NCI-H446 treated with DMSO at 0.1 percent for 48 hours (cell line): Measurements from ENCODE around the gene AGBL4.

ENCODE experiments used
- DNase-seq: peaks from one replicate; lab custom pipeline; 2025; lab: John Stamatoyannopoulos, UW

Gene AGBL4

DNA sequence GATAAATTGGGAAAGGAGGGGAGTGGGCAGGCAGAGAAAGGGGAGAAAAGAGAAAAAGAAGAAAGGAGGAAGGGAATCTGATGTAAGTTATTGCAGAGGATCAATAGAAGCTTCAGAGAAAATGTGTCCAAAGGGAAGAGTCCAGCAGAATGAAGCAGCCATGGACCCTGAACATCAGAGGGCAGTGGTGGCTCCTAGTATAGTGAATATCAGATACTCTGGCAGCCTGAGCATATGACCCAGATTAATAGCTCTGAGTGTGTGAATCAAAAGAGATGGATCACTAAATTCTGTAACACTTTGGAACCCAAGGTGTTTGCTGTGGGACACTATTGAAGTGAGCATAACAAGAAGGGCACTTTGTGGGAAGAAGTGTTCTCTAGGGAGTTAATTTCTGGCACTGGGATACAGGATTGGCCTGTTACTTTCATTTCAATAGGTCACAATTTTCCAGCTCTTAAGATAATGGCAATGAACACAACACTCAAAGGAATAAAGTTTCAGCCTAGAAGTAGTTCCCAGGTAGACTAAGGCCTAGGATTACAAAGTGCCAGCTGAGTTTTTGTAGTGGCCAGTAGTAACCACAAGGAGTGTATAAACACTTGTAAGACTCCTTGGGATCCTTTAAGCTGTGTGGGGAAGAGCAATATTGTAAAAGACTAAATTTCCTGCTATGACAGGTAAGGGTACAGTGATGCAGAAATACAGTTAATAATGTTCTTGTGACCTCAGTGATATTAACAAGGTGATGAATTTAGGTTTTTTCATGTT is 1082.6 kb downstream of the AGBL4 start:
- DNase-seq = no peak

DNA sequence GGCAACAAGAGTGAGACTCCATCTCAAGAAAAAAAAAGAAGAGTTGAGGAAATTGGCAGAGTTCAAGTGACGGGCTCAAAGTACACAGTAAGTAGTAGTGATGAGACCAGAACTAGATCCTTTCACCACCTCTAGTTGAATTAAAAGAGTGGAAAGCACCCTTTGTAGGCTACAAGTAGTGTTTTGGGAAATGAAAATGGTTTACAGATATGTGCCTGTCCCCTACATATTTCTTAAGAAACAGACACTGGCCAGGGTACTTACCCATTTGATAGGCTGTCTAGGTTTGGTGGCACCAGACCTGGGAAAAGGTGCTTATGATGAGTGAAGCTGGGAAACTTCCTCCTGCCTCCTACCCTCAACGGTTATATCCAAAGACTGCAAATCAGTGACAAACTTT is 1083.4 kb downstream of the AGBL4 start:
- no peak for DNase-seq

DNA sequence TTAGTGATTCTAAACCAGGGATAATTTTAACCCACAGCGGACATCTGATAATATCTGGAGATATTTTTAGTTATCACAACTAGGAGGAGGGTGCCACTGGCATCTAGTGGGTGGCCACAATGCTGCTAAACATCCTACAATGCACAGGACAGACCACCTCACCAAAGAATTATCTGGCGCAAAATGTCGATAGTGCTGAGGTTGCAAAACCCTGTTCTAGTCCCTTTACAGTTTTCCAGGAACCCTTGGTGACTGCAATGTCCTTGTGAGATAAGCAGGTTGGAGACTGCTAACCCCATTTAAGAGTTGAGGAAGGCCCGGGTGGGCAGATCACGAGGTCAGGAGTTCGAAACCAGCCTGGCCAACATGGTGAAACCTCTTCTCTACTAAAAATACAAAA is 1083.9 kb downstream of the AGBL4 start:
- no peak for DNase-seq

DNA sequence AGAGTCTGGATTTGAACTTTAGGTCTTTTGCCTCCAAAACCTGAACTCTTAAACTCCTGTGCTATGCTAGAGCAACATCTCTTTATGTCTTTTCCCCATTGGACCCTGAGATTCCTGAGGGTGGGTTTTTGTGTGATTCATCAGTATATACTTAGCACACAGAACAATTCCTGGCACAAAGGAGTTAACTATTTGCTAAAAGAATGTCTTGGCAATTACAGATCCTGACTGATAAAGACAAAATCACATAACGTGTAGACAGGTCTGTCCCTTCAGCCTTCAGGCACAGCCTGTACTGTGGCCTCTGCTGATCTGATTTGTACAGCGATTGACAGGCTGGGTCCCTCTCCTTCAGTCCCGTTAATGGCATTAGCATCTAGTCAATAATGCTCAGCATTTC is 1084.7 kb downstream of the AGBL4 start:
- no peak for DNase-seq

DNA sequence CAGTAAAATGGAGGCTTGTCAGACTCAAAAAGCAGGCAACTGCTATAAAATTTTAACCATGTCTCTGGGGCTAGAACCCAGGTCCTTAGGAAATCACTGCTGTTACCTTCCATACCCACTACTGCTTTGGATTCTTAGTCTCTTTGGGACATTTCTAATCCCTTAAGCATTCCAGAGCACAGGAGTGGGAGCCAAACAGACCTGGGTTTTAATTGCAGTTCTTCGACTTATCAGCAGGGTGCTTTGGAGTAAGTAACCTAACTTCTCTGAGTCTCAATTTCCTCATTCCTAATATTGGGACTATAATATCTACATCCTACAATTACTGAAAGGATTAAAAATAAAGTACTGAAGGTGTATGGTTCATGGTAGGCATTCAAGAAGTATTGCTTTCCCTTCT is 1086.0 kb downstream of the AGBL4 start:
- no peak for DNase-seq

GRCh38 chr1:48936436-48936835 is 1087.3 kb downstream of the AGBL4 start:
- peak; percentile 68 for DNase-seq

DNA sequence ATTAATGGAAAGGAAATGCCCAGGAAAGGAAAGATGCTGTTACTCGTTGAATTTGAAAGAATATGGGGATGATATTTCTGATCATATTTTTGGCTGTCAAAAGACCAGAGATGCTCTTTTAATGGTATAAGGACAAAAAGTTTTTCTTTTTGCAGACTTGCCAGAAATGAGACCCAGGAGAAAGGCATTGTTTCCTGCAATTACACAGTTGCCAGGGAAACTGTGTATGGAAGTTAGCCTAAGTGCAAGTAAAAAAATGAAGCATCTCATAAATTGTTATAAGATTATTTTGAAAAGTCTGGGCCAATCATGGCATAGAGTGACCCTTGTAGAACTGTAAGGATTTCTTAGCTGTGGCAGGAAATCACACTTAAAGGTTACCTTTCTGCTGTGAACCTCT is 1091.4 kb downstream of the AGBL4 start:
- DNase-seq = no peak

DNA sequence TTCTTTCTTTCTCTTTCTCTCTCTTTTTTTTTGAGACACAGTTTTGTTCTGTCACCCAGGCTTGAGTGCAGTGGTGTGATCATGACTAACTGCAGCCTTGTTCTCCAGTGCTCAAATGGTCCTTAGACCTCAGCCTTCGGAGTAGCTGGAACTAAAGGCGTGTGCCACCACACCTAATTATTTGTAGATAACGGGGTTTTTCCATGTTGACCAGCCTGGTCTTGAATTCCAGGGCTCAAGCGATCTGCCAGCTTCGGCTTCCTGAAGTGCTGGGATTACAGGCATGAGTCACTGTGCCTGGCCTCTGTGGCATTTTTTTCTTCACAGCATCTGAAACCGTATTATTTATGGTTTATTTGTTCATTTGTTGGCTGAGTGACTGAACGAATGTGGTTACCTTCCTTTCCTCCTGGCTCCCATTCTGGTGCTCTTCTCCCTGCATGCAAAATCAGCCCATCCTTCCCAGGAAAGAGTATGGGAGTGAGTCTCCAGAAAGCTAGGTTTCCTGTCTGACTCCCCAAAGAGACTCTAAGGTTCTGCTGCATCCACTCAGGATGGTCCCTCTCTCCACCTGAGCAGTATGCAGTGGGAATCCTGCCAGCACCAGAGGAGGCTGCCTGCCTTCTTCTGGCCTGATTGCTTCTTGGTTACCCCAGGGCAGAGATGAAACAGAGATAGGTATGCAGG is 1092.1 kb downstream of the AGBL4 start:
- peak; percentile 63 for DNase-seq

DNA sequence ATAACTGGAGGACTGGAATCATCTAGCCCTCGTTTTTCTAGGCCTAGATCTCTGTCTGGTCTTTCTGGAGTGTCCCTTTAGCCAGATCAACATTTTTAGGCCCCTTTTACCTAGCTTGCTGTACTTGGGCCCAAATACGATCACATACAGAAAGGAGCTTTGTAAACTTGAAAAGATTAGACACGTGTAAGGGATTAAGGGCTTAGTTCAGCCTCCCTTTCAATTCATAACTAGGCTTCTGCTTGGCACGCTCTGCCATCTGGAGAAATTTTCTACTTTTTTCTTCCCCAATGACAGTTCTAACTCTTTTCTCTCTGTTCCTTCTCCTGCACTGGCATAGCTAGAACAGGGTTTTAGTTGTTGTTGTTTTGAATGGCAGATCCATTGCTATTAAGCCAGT is 1093.7 kb downstream of the AGBL4 start:
- DNase-seq = no peak

DNA sequence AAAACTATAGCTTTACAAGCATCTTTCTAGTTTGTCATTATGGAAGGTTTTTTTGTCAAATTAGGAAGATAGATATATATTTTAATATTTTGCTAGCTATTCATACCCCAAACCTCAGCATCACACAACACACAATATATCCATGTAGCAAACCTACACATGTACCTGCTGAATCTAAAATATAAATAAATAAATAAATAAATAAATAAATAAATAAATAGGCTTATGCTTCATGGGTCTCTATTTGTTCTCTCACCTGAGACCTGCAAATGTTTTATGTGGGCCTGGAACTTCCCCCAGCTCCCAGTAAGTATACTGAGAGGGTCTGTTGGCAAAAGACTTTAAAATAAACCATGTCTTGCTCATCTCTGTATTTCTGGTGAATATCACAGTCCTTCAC is 1099.7 kb downstream of the AGBL4 start:
- no peak for DNase-seq

- DNase-seq = no peak
These were observed 1100.6 kb downstream of the AGBL4 start for GRCh38 chr1:48923116-48923515.

GRCh38 chr1:48920851-48921250 is 1102.9 kb downstream of the AGBL4 start:
- peak; percentile 85 for DNase-seq

DNA sequence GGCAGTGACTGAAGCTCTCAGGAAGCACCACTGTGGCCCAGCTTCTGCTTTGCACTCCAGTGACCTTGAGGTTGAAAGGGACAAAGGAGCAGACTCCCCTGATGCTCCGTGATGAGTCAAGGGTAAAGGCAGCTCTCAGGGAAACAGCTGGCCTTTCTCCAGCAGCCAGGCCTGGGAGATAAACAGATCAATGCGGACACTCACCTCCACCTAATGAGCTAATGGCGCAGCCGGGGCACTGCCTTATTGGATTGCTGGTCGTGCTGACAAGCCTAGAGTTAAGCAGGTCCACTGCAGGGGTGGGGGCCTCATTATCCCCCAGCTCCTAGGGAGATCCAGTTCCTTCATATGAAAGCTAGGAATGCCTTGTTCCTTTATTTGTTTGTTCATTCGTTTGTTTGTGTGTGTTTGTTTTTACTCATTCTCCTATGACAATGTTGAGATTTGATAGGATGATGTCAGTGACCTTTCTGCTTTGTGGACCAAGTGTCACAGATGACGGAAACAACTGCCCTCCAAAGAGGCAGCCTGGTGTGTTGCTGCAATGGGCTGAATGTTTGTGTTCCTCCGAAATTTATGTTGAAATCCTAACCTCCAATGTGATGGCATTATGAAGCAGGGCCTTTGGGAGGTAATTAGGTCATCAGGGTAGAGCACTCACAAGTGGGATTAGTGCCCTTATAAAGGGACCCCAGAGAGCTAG is 1105.7 kb downstream of the AGBL4 start:
- DNase-seq = no peak

DNA sequence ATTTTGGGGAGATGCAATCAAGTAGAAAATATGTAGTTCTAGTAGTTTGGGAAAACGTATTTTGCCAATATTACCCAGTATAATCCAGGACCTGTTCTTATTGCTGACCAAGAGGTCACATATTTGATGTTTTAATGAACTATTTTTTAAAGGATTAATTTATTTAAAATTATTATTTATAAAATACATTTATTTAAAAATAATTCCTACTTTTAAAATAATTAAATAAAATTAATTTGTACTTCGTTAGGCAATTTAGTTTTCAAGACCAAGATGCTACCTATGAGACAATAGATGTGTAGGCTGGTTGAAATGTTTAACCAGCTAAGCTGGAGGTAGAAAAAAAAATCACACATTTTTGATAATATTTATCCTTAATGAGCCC is 1106.7 kb downstream of the AGBL4 start:
- no peak for DNase-seq

- DNase-seq = peak; percentile 53
These were observed 1107.4 kb downstream of the AGBL4 start for GRCh38 chr1:48916130-48917069.

GRCh38 chr1:48908606-48909005 is 1115.1 kb downstream of the AGBL4 start:
- no peak for DNase-seq

DNA sequence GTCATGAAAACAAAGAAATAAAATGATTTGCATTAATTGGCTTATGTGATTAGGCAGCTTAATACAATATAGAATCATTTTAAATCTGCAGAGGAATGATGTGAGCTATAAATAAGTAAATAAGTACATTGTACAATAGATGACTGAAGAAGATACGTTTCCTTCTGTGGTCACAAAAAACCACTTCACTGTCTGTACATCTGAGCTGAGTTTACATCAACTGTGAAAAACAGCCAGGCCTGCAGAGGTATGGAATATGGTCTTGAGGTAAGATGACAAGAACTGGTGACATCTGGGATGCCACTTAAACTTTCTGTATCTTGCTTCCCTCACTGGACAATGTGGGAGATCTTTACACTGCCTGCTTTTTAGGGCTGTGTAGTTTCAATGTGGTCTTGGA is 1117.0 kb downstream of the AGBL4 start:
- DNase-seq = no peak

- no peak for DNase-seq
These were observed 1117.6 kb downstream of the AGBL4 start for GRCh38 chr1:48906164-48906563.

DNA sequence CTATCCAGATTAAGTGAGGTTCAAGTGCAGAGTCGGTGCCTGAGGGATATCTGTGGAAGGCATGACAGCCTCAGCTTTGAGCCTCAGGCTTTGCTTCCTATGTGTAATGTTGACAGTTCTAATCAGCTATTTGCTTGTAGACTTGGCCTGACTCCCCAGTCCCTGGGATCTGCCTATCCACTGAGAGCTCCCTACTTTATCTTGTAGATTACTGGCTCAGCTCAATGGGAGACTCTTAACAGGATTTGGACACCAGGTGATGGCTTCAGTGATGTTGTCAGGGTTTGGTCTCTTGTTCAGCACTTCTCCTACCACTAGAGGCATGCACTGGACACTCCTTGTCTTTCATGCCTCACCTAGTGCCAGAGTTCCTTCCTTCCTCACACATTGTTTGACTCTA is 1120.5 kb downstream of the AGBL4 start:
- no peak for DNase-seq

DNA sequence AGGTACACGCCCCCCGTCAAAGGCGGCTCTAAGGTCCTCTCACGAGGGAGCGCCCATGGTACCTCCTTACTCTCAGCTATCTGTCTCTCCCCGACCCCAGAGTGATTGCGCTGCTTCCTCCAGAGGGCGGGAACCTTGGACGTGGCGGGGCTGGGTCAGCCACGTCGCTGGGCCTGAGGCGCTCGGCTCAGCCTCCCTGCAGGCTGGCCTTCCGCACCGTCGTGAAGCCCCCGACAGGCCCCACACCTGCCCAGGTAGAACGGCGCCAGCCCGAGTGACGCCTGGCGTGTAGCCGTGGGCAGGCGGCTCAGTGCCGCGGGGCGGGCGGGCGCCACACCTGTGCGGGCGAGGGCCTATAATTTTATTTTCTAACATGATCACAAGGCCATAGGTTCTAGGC is 1124.9 kb downstream of the AGBL4 start:
- DNase-seq = no peak

- DNase-seq = no peak
These were observed 1134.1 kb downstream of the AGBL4 start for GRCh38 chr1:48889615-48890014.

DNA sequence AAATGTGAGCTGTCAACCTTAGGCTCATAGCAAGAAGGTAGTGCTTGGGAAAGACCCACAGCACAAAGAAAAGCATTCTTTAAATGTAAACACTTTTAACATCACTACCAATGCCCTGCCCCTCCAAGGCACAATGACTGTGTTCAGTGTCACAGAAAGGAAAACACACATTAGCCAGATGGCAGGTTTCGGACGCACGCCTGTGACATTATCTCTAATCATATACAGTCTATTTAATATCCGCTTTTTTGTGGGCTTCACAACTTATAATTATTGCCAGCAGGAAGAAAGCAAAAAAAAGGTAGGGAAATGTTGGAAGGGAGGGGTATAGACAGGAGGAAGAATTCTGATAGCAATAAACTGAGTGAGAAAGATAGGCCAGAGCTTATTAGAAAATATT is 1134.7 kb downstream of the AGBL4 start:
- DNase-seq = no peak
